GM10266 (cell line): Measurements from ENCODE around the gene COX5A.

Experiments
- DNase-seq: peaks from one replicate; pipeline ENCODE4 v3.0.0; 2012; ENCODE audit errors: extremely low spot score
- TF ChIP-seq, protein P1 (sequence below): IDR thresholded peaks from 2 replicates; pipeline ENCODE4 v1.5.1; 2012; ENCODE audit warnings: mild to moderate bottlenecking, low read depth; ENCODE audit not compliant: control insufficient read depth, insufficient read depth; ENCODE audit errors: missing control alignments

COX5A gene

DNA sequence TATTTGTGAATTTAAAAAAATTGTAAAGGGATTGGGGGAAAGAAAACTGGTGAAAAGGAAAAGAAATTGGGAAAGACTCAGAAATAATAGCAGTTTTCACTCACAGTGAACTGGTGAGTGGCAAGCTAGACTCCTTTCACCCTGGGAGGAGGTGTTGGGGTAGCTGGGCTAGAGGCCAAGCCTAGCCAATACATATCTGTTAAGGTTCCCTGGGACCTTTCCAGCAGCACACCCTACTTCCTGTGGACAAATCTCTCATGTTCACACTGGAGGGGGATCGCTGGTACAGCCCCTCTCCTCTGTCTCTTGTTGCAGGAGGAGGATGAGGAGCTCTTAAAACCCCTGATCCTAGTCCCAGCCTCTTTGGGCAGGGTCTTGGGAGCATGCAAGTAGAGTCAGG is 22.4 kb upstream of the COX5A start:
- TF ChIP-seq, protein P1, sequence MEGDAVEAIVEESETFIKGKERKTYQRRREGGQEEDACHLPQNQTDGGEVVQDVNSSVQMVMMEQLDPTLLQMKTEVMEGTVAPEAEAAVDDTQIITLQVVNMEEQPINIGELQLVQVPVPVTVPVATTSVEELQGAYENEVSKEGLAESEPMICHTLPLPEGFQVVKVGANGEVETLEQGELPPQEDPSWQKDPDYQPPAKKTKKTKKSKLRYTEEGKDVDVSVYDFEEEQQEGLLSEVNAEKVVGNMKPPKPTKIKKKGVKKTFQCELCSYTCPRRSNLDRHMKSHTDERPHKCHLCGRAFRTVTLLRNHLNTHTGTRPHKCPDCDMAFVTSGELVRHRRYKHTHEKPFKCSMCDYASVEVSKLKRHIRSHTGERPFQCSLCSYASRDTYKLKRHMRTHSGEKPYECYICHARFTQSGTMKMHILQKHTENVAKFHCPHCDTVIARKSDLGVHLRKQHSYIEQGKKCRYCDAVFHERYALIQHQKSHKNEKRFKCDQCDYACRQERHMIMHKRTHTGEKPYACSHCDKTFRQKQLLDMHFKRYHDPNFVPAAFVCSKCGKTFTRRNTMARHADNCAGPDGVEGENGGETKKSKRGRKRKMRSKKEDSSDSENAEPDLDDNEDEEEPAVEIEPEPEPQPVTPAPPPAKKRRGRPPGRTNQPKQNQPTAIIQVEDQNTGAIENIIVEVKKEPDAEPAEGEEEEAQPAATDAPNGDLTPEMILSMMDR, result no peak
- DNase-seq, result no peak

DNA sequence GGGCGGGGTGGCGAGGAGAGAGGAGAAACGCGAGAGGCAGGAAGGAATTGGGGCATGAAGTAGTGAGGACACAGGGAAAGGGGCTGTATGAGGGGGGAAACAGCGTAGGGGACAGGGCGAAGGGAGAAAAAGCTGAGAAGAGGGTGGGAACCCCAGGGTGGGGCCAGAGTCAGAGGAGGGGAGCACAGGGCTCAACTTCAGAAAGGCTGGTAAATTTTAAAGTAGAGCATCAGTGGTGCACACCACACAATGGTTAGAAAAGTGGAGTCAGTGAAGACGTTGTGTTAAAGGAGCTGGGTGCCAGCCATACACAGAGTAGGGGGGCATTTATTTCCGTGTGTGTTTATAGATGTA is 21.7 kb upstream of the COX5A start:
- TF ChIP-seq, protein P1, result no peak
- no peak for DNase-seq

DNA sequence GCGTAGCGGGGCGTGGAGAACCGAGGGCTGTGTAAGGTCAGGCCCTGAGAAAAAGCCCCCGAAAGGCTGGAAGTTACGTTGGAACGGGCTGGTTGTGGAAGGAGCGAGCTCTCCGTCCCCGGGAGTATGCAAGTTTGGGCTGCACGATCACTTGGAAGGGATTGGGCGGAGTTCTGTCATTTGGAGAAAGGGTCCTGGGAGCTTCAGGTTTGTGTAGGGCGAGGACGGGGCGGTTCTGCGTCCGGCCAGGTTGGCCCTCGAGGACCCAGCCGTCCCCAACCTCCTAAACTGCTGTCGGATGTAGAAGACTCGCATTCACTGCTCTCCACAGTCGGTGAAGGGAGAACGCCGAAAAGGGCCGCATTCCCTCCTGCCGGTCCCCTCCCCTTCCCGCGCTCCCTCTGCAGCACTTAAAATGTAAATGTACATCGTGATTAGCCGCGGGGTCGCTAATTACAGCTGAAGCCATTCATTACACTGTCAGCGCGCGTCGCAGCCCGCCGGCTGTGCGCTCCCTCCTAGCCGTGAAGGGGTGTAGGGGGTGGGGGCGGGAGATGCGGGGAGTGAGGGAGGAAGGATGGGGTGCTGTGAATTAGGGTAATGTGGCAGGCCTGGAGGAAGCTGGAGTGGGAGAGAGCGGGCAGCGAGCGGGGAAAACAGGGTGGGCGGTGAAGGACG is 21.2 kb upstream of the COX5A start:
- no peak for DNase-seq
- TF ChIP-seq, protein P1, result no peak

DNA sequence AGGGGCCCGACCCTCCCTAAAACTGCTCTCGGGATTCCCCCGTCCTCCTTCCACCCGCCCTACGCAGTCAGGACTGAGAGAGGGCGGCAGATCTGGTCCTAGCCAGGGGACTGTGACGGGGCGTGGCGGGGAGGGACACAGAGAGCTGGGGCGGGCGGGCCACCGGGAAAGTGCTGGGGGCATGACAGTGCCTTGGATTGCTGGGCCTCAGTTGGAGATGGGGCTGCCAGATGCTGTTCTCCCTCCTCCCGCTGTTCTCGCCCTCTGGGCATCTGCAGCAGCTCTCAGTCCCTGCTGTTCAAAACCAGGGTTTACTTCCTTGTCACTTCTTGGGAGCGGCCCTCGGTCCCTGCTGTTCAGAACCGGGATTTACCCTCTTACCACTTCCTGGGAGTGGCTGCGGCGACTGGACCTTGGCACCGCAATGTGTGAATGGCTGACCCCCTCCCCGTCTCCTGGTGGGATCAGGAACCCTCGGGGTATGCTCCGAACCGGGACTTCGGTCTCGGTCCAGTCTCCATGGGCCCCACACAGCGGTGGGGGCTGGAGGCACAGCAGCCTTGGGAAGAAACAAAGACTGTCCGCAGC is 20.5 kb upstream of the COX5A start:
- TF ChIP-seq, protein P1, result no peak
- no peak for DNase-seq

DNA sequence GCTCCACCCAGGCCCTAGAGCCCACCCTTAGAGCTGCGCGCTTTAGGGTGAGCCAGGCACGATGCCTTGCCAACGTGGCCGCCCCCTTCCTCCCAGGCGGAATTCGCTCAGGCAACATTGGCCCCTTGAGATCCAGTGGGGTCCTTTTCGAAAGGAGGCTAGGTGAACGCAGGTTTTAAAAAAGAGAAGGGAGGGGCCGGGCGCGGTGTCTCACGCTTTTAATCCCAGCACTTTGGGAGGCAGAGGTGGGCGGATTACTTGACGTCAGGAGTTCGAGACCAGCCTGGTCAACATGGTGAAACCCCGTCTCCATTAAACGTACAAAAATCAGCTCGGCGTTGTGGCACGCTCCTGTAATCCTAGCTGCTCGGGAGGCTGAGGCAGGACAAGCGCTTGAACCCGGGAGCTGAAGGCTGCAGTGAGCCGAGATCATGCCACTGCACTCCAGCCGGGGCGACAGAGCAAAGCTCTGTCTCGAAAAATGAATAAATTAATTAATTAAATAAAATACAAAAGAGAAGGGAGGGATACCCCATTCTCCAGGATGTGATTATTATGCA is 19.7 kb upstream of the COX5A start:
- TF ChIP-seq, protein P1, result no peak
- no peak for DNase-seq

DNA sequence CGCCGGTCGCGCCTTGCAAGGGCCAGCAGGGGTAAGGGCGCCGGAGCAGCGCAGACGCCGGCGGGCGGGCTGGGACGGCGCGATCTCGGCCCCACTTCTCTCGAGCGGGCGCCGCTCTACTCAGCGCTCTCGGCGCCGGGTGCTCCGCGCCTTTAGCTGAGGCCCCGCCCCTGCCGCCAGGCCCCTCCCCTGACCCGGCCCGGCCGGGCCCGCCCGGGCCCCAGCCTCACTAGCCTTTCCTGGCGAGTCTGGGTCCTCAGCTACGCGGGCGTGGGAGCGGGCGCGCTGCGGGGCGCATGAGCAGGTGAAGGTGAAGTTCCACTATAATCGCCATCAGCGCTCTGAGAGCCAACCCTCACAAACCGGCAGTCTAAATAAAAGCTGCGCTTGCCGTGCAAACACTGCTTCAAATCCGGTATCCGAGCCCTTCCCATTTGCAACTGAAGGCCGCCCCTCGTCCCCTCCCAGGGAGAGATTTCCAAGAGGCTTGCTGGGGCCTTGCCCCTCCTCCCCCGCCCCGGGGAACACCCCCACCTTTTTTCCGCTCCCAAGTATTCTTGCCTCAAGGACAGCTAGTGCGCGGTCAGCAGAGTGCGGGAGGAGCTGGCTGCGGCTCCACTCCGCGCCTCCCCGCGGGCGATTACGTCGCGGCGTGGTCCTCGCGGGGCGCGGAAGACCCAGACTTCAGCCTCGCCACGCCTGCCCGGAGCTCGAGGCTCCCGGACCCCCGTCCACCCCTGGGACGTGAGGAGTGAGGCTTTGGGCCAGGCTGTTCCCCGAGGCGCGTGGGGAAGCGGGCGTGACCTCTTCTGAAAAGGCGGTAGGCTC is 19.0 kb upstream of the COX5A start, which contains the start of gene RPP25:
RPP25 (minus strand) TSS at position 125 of the 828 bp plus-strand sequence. CDS start 189 bp downstream, outside the sequence.
- TF ChIP-seq, protein P1, result no peak

More for the DNA sequence above, 19.0 kb upstream of the COX5A start, which contains the start of gene RPP25:
- DNase-seq, result peak; percentile 88
